ENCODE measurements around the gene RPEL1. TPM values are rescaled to one million over a fixed set of nuclear protein-coding genes. Genes with fewer than 3 reads are reported as not detected.
A peak's percentile ranks its signal among the peaks of the same experiment; 100 is the strongest.
"Not testable (repeated sequence)": the region's sequence is repeated elsewhere in the genome, so short reads cannot be mapped to it uniquely, and the experiment has no call there.

Gene RPEL1
- total and polyA plus RNA-seq, 8 donors: not detected

- 86 to 100% (median 91%) methylated on average over 1 of the region's 1 CpG for WGBS, 5 donors
- Histone ChIP-seq H3K9me3 (no peaks in the 10 kb centered on the region), H3K27me3 (no peaks in the 10 kb centered on the region), H3K4me3 (no peak overlapping the region), H3K36me3 (no peaks in the 10 kb centered on the region), H3K27ac (no peak overlapping the region), H3K4me1 (peaks cover 0 to 31% (median 0%) of the 10 kb centered on the region in 4 donors)
- intact Hi-C loops (cut with DNase I; ENCODE audit: low total_unique reads): no loop called here
- DNase-seq: no peak
- TF ChIP-seq POLR2AphosphoS5 (IDR thresholded peaks at IDR 0.05) (no peak), POLR2A (IDR thresholded peaks at IDR 0.05) (no peak), EP300 (IDR thresholded peaks at IDR 0.05) (no peak)
- TF ChIP-seq, protein P1, sequence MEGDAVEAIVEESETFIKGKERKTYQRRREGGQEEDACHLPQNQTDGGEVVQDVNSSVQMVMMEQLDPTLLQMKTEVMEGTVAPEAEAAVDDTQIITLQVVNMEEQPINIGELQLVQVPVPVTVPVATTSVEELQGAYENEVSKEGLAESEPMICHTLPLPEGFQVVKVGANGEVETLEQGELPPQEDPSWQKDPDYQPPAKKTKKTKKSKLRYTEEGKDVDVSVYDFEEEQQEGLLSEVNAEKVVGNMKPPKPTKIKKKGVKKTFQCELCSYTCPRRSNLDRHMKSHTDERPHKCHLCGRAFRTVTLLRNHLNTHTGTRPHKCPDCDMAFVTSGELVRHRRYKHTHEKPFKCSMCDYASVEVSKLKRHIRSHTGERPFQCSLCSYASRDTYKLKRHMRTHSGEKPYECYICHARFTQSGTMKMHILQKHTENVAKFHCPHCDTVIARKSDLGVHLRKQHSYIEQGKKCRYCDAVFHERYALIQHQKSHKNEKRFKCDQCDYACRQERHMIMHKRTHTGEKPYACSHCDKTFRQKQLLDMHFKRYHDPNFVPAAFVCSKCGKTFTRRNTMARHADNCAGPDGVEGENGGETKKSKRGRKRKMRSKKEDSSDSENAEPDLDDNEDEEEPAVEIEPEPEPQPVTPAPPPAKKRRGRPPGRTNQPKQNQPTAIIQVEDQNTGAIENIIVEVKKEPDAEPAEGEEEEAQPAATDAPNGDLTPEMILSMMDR (IDR thresholded peaks at IDR 0.05): no peak
Measured at GRCh38 chr10:103199488-103199887, 46.2 kb upstream of the RPEL1 start.

GRCh38 chr10:103202319-103202718 is 43.4 kb upstream of the RPEL1 start:
- intact Hi-C loops (cut with DNase I; ENCODE audit: low total_unique reads): no loop called here
- Histone ChIP-seq H3K27ac (peak overlapping the region in 1 of 5 donors; percentile 3), H3K27me3 (no peaks in the 10 kb centered on the region), H3K9me3 (no peaks in the 10 kb centered on the region), H3K4me3 (no peak overlapping the region), H3K4me1 (peaks cover 0 to 13% (median under 1%) of the 10 kb centered on the region in 4 donors), H3K36me3 (no peaks in the 10 kb centered on the region)
- no peak for TF ChIP-seq POLR2AphosphoS5 (IDR thresholded peaks at IDR 0.05)
- no peak for TF ChIP-seq POLR2A (IDR thresholded peaks at IDR 0.05)
- no peak for TF ChIP-seq EP300 (IDR thresholded peaks at IDR 0.05)
- TF ChIP-seq, protein P1 (IDR thresholded peaks at IDR 0.05): no peak
- no peak for DNase-seq
- 78 to 85% (median 82%) methylated on average over 7 of the region's 7 CpGs for WGBS, 5 donors

- WGBS, 5 donors: 92 to 100% (median 96%) methylated on average over 3 of the region's 3 CpGs
- intact Hi-C loops (cut with DNase I; ENCODE audit: low total_unique reads): no loop called here
- Histone ChIP-seq H3K27me3 (no peaks in the 10 kb centered on the region), H3K9me3 (no peaks in the 10 kb centered on the region), H3K36me3 (no peaks in the 10 kb centered on the region), H3K4me1 (peaks cover 0 to 2% (median 1%) of the 10 kb centered on the region in 4 donors), H3K4me3 (no peak overlapping the region), H3K27ac (no peak overlapping the region)
- TF ChIP-seq POLR2A (IDR thresholded peaks at IDR 0.05) (no peak), EP300 (IDR thresholded peaks at IDR 0.05) (no peak), POLR2AphosphoS5 (IDR thresholded peaks at IDR 0.05) (no peak)
- TF ChIP-seq, protein P1 (IDR thresholded peaks at IDR 0.05): no peak
- DNase-seq: no peak
Measured at GRCh38 chr10:103203466-103203865, 42.2 kb upstream of the RPEL1 start.

- no peak overlapping the region for H3K27ac ChIP-seq
- peak in 1 of 2 donors; percentile 24 for DNase-seq
- intact Hi-C loops (cut with DNase I; ENCODE audit: low total_unique reads): no loop called here
- H3K27me3 ChIP-seq: no peaks in the 10 kb centered on the region
- TF ChIP-seq POLR2A (IDR thresholded peaks at IDR 0.05) (no peak), POLR2AphosphoS5 (IDR thresholded peaks at IDR 0.05) (no peak), EP300 (IDR thresholded peaks at IDR 0.05) (no peak)
- TF ChIP-seq, protein P1 (IDR thresholded peaks at IDR 0.05): no peak
- H3K9me3 ChIP-seq: peaks cover 0 to 4% (median under 1%) of the 10 kb centered on the region in 4 donors
- H3K4me3 ChIP-seq: no peak overlapping the region
- peaks cover 0 to 2% (median 0%) of the 10 kb centered on the region in 4 donors for H3K4me1 ChIP-seq
- 69 to 75% (median 71%) methylated on average over 8 of the region's 8 CpGs for WGBS, 5 donors
- no peaks in the 10 kb centered on the region for H3K36me3 ChIP-seq
Measured at GRCh38 chr10:103204353-103205255, 41.1 kb upstream of the RPEL1 start.

- 72 to 85% (median 78%) methylated on average over 4 of the region's 4 CpGs for WGBS, 5 donors
- H3K27me3 ChIP-seq; intact Hi-C loops (cut with DNase I; ENCODE audit: low total_unique reads); H3K4me1 ChIP-seq; H3K4me3 ChIP-seq; DNase-seq; H3K27ac ChIP-seq; H3K36me3 ChIP-seq: not testable (repeated sequence)
- H3K9me3 ChIP-seq: peaks cover 0 to 12% (median 7%) of the 10 kb centered on the region in 4 donors
Measured at GRCh38 chr10:103205401-103205800, 40.3 kb upstream of the RPEL1 start.

GRCh38 chr10:103206715-103207114 is 39.0 kb upstream of the RPEL1 start:
- DNase-seq; H3K27ac ChIP-seq; H3K27me3 ChIP-seq; H3K4me1 ChIP-seq; intact Hi-C loops (cut with DNase I; ENCODE audit: low total_unique reads); H3K36me3 ChIP-seq; H3K4me3 ChIP-seq: not testable (repeated sequence)
- peaks cover 0 to 23% (median 13%) of the 10 kb centered on the region in 4 donors for H3K9me3 ChIP-seq
- WGBS, 5 donors: 70 to 76% (median 74%) methylated on average over 3 of the region's 3 CpGs
